C4-2B (cell line): ENCODE measurements around the gene TMEM45B.

ENCODE experiments used
- CTCF ChIP-seq: fragments of 450-650 bp; conservative IDR thresholded peaks from 2 replicates; pipeline ENCODE4 v1.5.1; 2017; ENCODE audit warnings: mild to moderate bottlenecking
- ZFX ChIP-seq: fragments of 450-650 bp; IDR thresholded peaks from 2 replicates; pipeline ENCODE4 v1.6.1; 2017

GRCh38 chr11:129790106-129790505 is 25.5 kb upstream of the TMEM45B start:
- no peak for TF ChIP-seq CTCF
- no peak for TF ChIP-seq ZFX
